Loucy (cell line): ENCODE measurements around the gene SLC12A1.

Source experiments
- CTCF ChIP-seq: fragments of 200-600 bp; sonication (generic); conservative IDR thresholded peaks from 2 replicates; pipeline ENCODE4 v1.5.1; 2014; ENCODE audit warnings: mild to moderate bottlenecking, antibody characterized with exemption, low read length
- EZH2phosphoT487 ChIP-seq: fragments of 200-600 bp; IDR thresholded peaks from 2 replicates; pipeline ENCODE4 v1.6.1; 2018; ENCODE audit warnings: antibody characterized with exemption, mild to moderate bottlenecking, moderate library complexity, borderline replicate concordance

- TF ChIP-seq CTCF (no peak), EZH2phosphoT487 (no peak)
These were observed 77.5 kb downstream of the SLC12A1 start for GRCh38 chr15:48283396-48284145.
